ENCODE measurements around the gene TIAM2.

Gene TIAM2

DNA sequence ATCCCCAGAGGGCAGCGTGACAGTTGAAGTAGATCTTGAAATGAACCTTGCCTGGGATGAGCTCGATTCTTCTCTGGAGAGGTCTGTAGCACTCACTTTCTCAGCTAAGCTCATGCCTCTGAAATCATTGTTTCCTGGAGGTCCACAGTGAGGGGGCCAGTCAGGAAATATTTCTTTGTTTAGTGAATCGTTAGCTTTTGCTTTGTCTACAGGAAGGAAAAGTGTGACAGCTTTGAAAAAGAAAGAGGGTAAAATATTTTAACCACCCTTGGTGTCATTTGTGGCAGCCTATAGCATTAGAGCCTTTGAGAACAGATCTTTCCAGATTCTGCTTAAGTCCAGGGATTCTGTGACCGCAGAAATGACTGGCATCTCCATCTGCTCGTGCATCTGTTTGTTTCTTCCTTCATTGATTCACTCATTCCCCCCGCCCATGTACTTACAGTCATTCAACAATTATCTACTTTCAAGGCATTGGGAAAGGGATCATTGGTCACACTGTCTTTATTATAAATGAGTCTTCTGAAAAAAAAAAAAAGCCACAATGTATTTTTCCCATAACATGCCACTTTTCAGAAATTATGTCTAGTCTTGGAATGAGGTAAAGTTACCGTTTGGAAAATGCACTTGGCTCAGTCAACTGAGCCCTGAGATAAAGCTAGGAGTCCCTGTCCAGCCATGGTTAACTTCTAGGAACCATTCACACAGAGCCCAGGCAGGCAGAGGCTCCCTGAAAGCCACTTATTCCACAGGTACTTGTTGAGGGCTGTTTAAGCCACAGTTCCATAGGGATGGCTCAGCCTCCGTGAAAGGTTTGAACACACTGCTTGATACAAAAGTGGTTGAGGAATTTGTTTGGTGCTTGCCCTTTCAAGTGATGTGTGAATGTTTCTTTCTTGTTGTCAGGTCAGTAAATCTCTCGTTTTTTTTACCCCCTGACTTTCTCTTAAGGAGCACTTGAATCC is 86.0 kb downstream of the TIAM2 start:
- TF ChIP-seq, protein P1, sequence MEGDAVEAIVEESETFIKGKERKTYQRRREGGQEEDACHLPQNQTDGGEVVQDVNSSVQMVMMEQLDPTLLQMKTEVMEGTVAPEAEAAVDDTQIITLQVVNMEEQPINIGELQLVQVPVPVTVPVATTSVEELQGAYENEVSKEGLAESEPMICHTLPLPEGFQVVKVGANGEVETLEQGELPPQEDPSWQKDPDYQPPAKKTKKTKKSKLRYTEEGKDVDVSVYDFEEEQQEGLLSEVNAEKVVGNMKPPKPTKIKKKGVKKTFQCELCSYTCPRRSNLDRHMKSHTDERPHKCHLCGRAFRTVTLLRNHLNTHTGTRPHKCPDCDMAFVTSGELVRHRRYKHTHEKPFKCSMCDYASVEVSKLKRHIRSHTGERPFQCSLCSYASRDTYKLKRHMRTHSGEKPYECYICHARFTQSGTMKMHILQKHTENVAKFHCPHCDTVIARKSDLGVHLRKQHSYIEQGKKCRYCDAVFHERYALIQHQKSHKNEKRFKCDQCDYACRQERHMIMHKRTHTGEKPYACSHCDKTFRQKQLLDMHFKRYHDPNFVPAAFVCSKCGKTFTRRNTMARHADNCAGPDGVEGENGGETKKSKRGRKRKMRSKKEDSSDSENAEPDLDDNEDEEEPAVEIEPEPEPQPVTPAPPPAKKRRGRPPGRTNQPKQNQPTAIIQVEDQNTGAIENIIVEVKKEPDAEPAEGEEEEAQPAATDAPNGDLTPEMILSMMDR (IDR thresholded peaks at IDR 0.05; ENCODE audit: low read length): no peak
- no peak for TF ChIP-seq EZH2phosphoT487 (IDR thresholded peaks at IDR 0.05; ENCODE audit: low read length)
- TF ChIP-seq EZH2 (optimal IDR thresholded peaks at IDR 0.05; ENCODE audit: low read depth, low read length): no peak
- no peak for DNase-seq

DNA sequence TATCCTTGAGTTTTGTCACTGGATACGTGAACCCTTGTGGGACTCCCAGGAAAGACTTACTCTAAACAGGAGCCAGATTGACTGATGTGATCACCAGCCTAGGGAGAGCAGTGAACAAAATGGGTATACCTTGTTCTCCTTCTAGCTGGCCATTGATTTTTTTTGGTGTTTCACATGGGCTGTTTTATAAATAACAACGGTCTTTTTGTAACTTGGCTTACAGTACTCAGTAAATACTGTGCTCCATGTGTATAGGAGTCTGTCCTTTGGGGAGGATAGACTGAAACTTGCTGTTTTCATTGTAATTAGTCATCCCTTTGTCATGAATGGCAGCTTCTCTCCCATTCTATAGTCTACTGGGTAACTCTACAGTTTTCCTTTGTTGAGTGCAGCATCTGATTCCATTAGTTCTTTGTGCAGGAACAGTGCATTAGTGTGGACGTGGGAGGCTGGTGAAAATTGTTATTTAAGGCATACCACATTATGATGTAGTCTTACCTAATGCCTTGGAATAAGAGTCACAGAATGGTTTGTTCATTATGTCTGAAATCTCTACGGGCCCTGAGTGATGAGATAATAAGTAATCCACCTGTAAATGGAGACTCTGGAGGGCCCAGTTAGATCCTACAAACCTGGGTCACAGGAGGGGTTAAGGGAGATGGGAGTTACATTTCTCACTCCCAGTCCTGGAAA is 89.5 kb downstream of the TIAM2 start:
- TF ChIP-seq EZH2phosphoT487 (IDR thresholded peaks at IDR 0.05; ENCODE audit: low read length) (no peak), EZH2 (optimal IDR thresholded peaks at IDR 0.05; ENCODE audit: low read depth, low read length) (no peak)
- TF ChIP-seq, protein P1 (IDR thresholded peaks at IDR 0.05; ENCODE audit: low read length): no peak
- H3K27me3 ChIP-seq (replicated peaks; ENCODE audit: insufficient read depth, low read length): no peaks in the 10 kb centered on the region
- H3K4me3 ChIP-seq (ENCODE audit: low read length): no peak overlapping the region
- no peaks in the 10 kb centered on the region for H3K9me3 ChIP-seq (replicated peaks; ENCODE audit: insufficient read depth, low read length)
- no peaks in the 10 kb centered on the region for H3K79me2 ChIP-seq (ENCODE audit: low read length)
- no peak overlapping the region for H3K9ac ChIP-seq (ENCODE audit: low read length)
- no peaks in the 10 kb centered on the region for H3K36me3 ChIP-seq (replicated peaks; ENCODE audit: insufficient read depth, low read length)
- H3F3A ChIP-seq (ENCODE audit: insufficient read depth, low read length): no peaks in the 10 kb centered on the region
- H3K9me2 ChIP-seq (replicated peaks; ENCODE audit: insufficient read depth, low read length): no peaks in the 10 kb centered on the region
- no peak overlapping the region for H3K27ac ChIP-seq (ENCODE audit: low read length)
- no peaks in the 10 kb centered on the region for H4K20me1 ChIP-seq (ENCODE audit: insufficient read depth, low read length)
- DNase-seq: no peak
- H3K4me1 ChIP-seq (ENCODE audit: low read length): no peaks in the 10 kb centered on the region
- H2AFZ ChIP-seq (ENCODE audit: low read length): no peak overlapping the region
- H3K4me2 ChIP-seq (ENCODE audit: low read depth, low read length): no peak overlapping the region

More for the DNA sequence above, 86.0 kb downstream of the TIAM2 start:
- no peaks in the 10 kb centered on the region for H3K9me3 ChIP-seq (replicated peaks; ENCODE audit: insufficient read depth, low read length)
- no peak overlapping the region for H3K9ac ChIP-seq (ENCODE audit: low read length)
- no peaks in the 10 kb centered on the region for H3K79me2 ChIP-seq (ENCODE audit: low read length)
- H3K27ac ChIP-seq (ENCODE audit: low read length): no peak overlapping the region
- no peaks in the 10 kb centered on the region for H3K9me2 ChIP-seq (replicated peaks; ENCODE audit: insufficient read depth, low read length)
- H3K27me3 ChIP-seq (replicated peaks; ENCODE audit: insufficient read depth, low read length): no peaks in the 10 kb centered on the region
- H3F3A ChIP-seq (ENCODE audit: insufficient read depth, low read length): no peaks in the 10 kb centered on the region
- H2AFZ ChIP-seq (ENCODE audit: low read length): no peak overlapping the region
- no peak overlapping the region for H3K4me2 ChIP-seq (ENCODE audit: low read depth, low read length)
- no peaks in the 10 kb centered on the region for H3K4me1 ChIP-seq (ENCODE audit: low read length)
- no peaks in the 10 kb centered on the region for H3K36me3 ChIP-seq (replicated peaks; ENCODE audit: insufficient read depth, low read length)
- no peaks in the 10 kb centered on the region for H4K20me1 ChIP-seq (ENCODE audit: insufficient read depth, low read length)
- H3K4me3 ChIP-seq (ENCODE audit: low read length): no peak overlapping the region

DNA sequence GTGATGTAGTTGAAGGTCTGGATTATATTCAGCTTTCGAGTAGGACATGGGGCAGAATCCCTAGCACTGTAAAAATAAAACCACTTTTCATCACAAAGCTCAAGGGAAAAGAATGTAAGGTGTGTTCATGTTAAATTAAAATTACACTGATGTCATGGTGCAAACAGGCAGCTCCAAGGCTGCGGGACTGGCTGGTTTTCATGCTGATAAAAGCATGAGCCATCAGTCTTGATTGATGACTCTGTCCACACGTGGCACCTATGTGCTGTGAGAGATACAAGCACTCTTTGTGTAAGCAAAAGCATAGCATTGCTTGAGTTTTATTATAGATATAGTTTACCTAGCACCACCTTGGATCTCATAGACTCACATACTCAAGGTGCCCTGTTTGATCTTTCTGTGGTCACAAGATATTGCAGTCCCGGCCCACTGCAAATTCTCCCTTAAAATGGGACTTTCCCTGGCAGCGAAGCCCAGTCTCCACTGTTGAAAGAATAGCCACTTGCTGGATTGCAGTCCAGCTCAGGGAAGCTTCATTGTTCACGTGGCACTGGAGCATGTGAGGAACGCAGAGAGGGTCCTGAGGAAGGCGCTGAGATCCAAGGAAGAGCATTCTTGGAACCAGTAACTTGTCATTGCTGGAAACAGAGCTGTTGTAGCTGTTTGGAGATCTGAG is 90.6 kb downstream of the TIAM2 start:
- no peak for TF ChIP-seq EZH2 (optimal IDR thresholded peaks at IDR 0.05; ENCODE audit: low read depth, low read length)
- TF ChIP-seq, protein P1 (IDR thresholded peaks at IDR 0.05; ENCODE audit: low read length): no peak
- TF ChIP-seq EZH2phosphoT487 (IDR thresholded peaks at IDR 0.05; ENCODE audit: low read length): no peak
- H3K4me2 ChIP-seq (ENCODE audit: low read depth, low read length): no peak overlapping the region
- no peaks in the 10 kb centered on the region for H3K36me3 ChIP-seq (replicated peaks; ENCODE audit: insufficient read depth, low read length)
- no peak overlapping the region for H3K4me3 ChIP-seq (ENCODE audit: low read length)
- H3K9me2 ChIP-seq (replicated peaks; ENCODE audit: insufficient read depth, low read length): no peaks in the 10 kb centered on the region
- no peaks in the 10 kb centered on the region for H3K79me2 ChIP-seq (ENCODE audit: low read length)
- H3K9ac ChIP-seq (ENCODE audit: low read length): no peak overlapping the region
- no peak for DNase-seq
- H4K20me1 ChIP-seq (ENCODE audit: insufficient read depth, low read length): no peaks in the 10 kb centered on the region
- H2AFZ ChIP-seq (ENCODE audit: low read length): no peak overlapping the region
- H3K4me1 ChIP-seq (ENCODE audit: low read length): no peaks in the 10 kb centered on the region
- H3K27ac ChIP-seq (ENCODE audit: low read length): no peak overlapping the region
- no peaks in the 10 kb centered on the region for H3F3A ChIP-seq (ENCODE audit: insufficient read depth, low read length)
- no peaks in the 10 kb centered on the region for H3K9me3 ChIP-seq (replicated peaks; ENCODE audit: insufficient read depth, low read length)
- no peaks in the 10 kb centered on the region for H3K27me3 ChIP-seq (replicated peaks; ENCODE audit: insufficient read depth, low read length)

Data from MM.1S (cell line).